Ascending aorta (tissue), 2 donors: ENCODE results near the gene CLBA1. TPM values are rescaled to one million over a fixed set of nuclear protein-coding genes. Genes with fewer than 3 reads are reported as not detected.

Source experiments
- DNase-seq, 2 donors: peaks; one replicate each; pipeline ENCODE4 v3.0.0-alpha.2; 2019; ENCODE audit warnings: low spot score in 2 of 2
- H3K27ac ChIP-seq, 2 donors: fragments of 200-600 bp; sonication (generic); one replicate each; pipeline ENCODE4 v1.5.1; 2016 to 2017; ENCODE audit warnings: mild to moderate bottlenecking in 1 of 2
- H3K27me3 ChIP-seq: fragments of 200-600 bp; sonication (generic); one replicate; pipeline ENCODE4 v1.5.1; 2017
- H3K36me3 ChIP-seq, 2 donors: fragments of 200-600 bp; sonication (generic); one replicate each; pipeline ENCODE4 v1.5.1; 2016
- H3K4me1 ChIP-seq, 2 donors: fragments of 200-600 bp; sonication (generic); one replicate each; pipeline ENCODE4 v1.5.1; 2016 to 2017; ENCODE audit warnings: mild to moderate bottlenecking in 1 of 2
- H3K4me3 ChIP-seq, 2 donors: fragments of 200-600 bp; sonication (generic); one replicate each; pipeline ENCODE4 v1.5.1; 2016 to 2017; ENCODE audit warnings: mild to moderate bottlenecking in 1 of 2
- H3K9me3 ChIP-seq, 2 donors: fragments of 200-600 bp; sonication (generic); one replicate each; pipeline ENCODE4 v1.5.1; 2016
- CTCF ChIP-seq, 3 experiments: fragments of 200-600 bp in 2 of 3; fragments of 450-650 bp in 1 of 3; sonication (generic) in 2 of 3; IDR thresholded peaks; one replicate each; pipeline ENCODE4 v1.5.1; 2016 to 2019; ENCODE audit warnings: antibody characterized with exemption in 3 of 3, mild to moderate bottlenecking in 1 of 3, moderate library complexity in 1 of 3
- intact Hi-C: fragments of 100-400 bp; cut with DNase I; formaldehyde crosslinking; loops from one replicate; pipeline ENCODE4 v1.15.1; 2023
- total RNA-seq: library from RNA; depleted of rRNA; stranded (reverse); fragments of >200 nt; gene quantifications from one replicate; pipeline ENCODE4 v1.1.0, GENCODE V29; 2016

The CLBA1 gene
- total RNA-seq, 1 donor from 2014 or later: 18.1 TPM

DNA sequence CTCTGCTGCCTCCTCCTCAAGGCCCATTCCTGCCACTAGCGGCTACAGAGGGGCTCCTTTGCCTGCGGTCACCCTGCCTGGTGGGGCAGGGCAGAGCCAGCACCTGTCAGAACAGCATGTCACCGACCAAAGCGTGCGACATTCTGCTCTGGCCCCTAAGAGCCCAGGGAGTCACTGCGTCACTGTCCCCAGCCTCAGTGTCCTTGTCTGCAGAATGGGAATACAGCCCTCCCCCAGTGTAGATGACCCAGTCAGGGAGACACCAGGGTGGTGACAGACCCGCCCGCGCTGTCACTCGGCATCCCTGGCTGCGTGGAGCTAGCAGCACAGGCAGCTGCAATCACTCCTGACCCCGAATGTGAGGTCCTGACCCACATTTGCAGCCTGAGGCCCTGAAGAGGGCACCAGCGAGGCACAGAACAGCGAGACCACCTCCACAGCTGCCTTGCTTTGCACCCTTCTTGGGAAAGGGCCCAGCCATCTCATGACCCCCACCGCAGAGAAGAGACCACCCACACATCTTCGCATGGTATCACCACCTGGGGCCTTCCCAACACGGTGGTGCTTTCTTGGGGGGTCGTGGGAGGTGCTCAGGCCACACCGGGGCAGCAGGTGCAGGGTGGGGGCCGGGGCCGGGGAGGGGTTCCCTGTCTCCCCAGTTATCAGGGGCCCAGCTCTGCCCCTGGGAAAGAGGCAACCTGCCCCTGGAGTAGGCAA is 9.9 kb upstream of the CLBA1 start:
- H3K27ac ChIP-seq: peak overlapping the region; percentile 92 to 97

GRCh38 chr14:104976198-104977007 is 9.2 kb upstream of the CLBA1 start:
- Histone ChIP-seq H3K27ac (peak overlapping the region; percentile 92 to 97), H3K4me3 (peak overlapping the region in 1 of 2 donors; percentile 73), H3K4me1 (peaks cover 33 to 62% of the 10 kb centered on the region in 2 donors), H3K9me3 (no peaks in the 10 kb centered on the region), H3K27me3 (no peaks in the 10 kb centered on the region), H3K36me3 (no peaks in the 10 kb centered on the region)
- TF ChIP-seq CTCF (IDR thresholded peaks at IDR 0.05): peak; percentile 84 to 90 (median 87)
- peak in 1 of 2 donors; percentile 90 for DNase-seq
- intact Hi-C loops: loop anchor here (1.0 to 10.0 kb wide), 4 partner anchors 69 to 292 kb away; partner anchors contain the start of genes BTBD6, CEP170B and INF2

More for the DNA sequence above, 9.9 kb upstream of the CLBA1 start:
- DNase-seq: no peak
- Histone ChIP-seq H3K4me3 (no peak overlapping the region), H3K9me3 (no peaks in the 10 kb centered on the region), H3K27me3 (no peaks in the 10 kb centered on the region), H3K36me3 (no peaks in the 10 kb centered on the region), H3K4me1 (peaks cover 33 to 67% of the 10 kb centered on the region in 2 donors)
- intact Hi-C loops: loop anchor here (1.0 to 10.0 kb wide), 5 partner anchors 43 to 291 kb away; partner anchors contain the start of genes BTBD6, CEP170B and INF2
- TF ChIP-seq CTCF (IDR thresholded peaks at IDR 0.05): no peak

DNA sequence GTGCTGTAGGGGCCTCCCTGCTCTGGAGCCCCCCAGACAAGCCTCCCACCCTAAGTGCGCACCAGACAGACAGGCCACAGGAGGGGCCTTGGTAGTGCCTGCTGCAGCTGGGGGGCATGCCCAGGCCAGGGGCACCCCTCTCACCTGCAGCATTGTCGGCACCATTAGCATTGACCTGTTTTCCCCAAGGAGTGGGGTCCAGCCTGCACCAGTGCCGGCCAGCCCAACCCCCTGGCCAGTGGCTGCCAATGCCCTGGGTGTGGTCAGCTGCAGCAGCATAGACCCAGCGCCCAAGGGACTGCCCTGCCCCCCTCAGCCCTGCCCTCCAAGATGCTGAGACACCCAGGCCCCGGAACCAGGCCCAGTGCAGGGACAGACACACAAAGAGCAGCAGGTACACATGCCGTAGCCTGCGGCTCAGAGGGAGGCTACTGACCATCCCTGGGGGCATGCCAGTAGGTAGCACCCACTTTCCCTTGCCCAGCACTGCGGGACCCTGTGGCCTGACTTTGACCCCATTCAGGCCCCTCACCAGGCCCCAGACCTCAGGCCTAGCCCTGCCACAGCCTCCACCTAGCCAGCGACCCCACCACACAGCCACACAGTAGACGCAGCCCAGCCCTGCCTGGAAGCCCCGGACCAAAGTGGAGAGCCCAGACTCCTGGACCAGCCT is 8.4 kb upstream of the CLBA1 start:
- H3K4me1 ChIP-seq: peaks cover 33 to 59% of the 10 kb centered on the region in 2 donors
- H3K27ac ChIP-seq: peak overlapping the region in 1 of 2 donors; percentile 43
- no peaks in the 10 kb centered on the region for H3K9me3 ChIP-seq
- intact Hi-C loops: loop anchor here (5.0 to 10.0 kb wide), 3 partner anchors 110 to 292 kb away; partner anchors contain the start of genes BTBD6, CEP170B and INF2
- no peak for DNase-seq
- H3K4me3 ChIP-seq: peak overlapping the region; percentile 73 to 83
- no peaks in the 10 kb centered on the region for H3K36me3 ChIP-seq
- no peaks in the 10 kb centered on the region for H3K27me3 ChIP-seq
- TF ChIP-seq CTCF (IDR thresholded peaks at IDR 0.05): no peak

- DNase-seq: peak in 1 of 2 donors; percentile 84
- H3K36me3 ChIP-seq: no peaks in the 10 kb centered on the region
- no peaks in the 10 kb centered on the region for H3K27me3 ChIP-seq
- peak within 1 kb of the TSS; percentile 73 to 83 for H3K4me3 ChIP-seq
- no peak for TF ChIP-seq CTCF (IDR thresholded peaks at IDR 0.05)
- H3K4me1 ChIP-seq: peaks cover 25 to 52% of the 10 kb centered on the region in 2 donors
- peak within 1 kb of the TSS in 1 of 2 donors; percentile 43 for H3K27ac ChIP-seq
- H3K9me3 ChIP-seq: no peaks in the 10 kb centered on the region
- intact Hi-C loops: loop anchor here (5.0 to 10.0 kb wide), 3 partner anchors 111 to 293 kb away; partner anchors contain the start of genes BTBD6, CEP170B and INF2
Observed at GRCh38 chr14:104977681-104978653, 7.6 kb upstream of the CLBA1 start, which contains the start of gene AHNAK2. AHNAK2 (minus strand) TSS chr14:104978374; CDS start chr14:104978237, 137 bp downstream.
